Measurements from ENCODE around the gene SYTL1. TPM values are rescaled to one million over a fixed set of nuclear protein-coding genes. Genes with fewer than 3 reads are reported as not detected.

Gene SYTL1
- total RNA-seq, 2 experiments from 2014 or later = 39.6 to 45.5 TPM

DNA sequence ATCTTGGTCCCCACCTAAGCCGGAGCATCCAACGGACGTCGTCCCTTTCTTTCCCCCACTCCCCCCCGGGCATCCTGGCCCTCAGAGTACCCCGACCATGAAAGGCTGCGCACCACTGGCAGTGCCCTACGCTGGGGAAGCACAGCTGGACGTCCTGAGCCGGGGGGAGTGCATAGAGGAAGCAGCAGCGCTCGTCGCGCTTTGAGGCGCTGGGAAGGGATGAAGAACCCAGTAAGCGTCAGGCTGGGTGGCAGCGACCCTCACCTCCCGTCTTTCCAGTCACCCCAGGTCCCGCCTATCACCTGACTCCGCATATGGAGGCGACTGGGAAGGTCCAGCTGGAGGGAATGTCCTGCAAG, 19.2 kb downstream of the SYTL1 start:
- H3K36me3 Mint-ChIP-seq = no peaks in the 10 kb centered on the region
- no peak for DNase-seq
- H3K27ac Mint-ChIP-seq = no peak overlapping the region
- H3K27me3 Mint-ChIP-seq = peaks cover 4% of the 10 kb centered on the region
- H3K9me3 Mint-ChIP-seq = no peaks in the 10 kb centered on the region
- H3K4me3 Mint-ChIP-seq = no peak overlapping the region
- H3K4me1 Mint-ChIP-seq = peaks cover 43% of the 10 kb centered on the region

DNA sequence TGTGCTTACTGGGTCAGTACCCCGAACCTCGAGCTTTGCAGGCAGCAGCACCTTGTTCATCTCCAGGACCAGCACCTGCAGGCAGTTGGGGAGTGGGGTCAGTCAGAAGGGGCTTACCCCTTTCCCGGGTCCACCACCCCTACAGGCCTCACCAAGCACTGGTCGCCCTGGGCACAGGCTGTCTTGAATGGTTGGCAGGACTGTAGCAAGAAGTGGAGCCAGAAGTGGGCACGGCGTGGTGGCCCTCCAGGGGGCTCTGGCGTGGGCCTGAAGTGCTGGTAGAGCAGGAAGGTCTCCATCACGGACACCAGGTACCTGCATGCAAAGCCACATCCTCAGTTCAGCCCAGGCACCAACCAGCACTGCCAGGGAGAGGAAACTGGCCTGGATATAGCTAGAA, 19.7 kb downstream of the SYTL1 start:
- peaks cover 4% of the 10 kb centered on the region for H3K27me3 Mint-ChIP-seq
- no peak overlapping the region for H3K4me3 Mint-ChIP-seq
- no peak for DNase-seq
- no peaks in the 10 kb centered on the region for H3K9me3 Mint-ChIP-seq
- H3K27ac Mint-ChIP-seq = no peak overlapping the region
- H3K36me3 Mint-ChIP-seq = no peaks in the 10 kb centered on the region
- peaks cover 37% of the 10 kb centered on the region for H3K4me1 Mint-ChIP-seq

DNA sequence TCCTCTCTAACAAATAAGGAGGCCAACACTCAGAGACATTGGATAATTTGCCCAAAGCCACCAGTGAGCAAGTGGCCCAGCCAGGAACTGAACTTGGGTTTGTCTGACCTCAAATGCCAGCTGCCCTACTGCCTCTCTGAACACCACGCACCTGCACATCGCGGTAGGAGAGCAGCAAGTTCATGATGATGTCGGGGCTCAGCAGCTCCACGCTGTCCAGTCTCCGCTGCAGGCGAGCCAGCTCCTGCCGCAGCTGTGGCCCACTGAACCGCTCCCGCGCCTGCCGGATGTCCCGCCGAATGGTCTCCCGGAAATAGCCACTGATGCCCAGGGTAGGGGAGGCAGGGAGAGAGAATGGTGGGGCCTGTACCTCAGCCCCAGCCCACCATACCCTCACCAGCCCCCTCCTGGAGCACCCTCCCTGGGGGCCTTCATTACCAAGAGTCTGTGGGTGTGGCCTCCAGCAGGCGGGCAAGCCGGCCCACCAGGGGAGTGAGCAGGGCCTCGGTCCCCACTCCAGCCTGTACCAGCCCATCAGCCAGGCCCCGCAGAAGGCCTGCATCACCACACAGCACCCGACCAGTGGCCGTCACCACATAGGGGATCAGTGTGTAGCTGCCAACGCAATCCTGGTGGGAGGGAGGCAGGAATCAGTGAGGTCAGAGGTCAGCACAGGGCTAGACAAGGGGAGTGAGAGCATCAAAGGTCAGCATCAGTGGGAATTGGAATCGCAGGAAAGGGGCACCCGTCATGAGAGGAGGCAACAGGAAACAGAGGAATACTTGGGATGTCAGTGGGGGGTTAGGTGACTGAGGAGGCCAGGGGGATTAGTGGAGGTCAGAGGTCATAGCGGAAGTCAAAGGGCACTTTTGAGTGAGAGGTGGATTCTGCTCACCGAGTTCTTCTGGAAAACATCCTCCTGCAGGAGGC, 22.2 kb downstream of the SYTL1 start:
- Mint-ChIP-seq H3K4me1 (peaks cover 28% of the 10 kb centered on the region), H3K27ac (no peak overlapping the region), H3K4me3 (no peak overlapping the region)

DNA sequence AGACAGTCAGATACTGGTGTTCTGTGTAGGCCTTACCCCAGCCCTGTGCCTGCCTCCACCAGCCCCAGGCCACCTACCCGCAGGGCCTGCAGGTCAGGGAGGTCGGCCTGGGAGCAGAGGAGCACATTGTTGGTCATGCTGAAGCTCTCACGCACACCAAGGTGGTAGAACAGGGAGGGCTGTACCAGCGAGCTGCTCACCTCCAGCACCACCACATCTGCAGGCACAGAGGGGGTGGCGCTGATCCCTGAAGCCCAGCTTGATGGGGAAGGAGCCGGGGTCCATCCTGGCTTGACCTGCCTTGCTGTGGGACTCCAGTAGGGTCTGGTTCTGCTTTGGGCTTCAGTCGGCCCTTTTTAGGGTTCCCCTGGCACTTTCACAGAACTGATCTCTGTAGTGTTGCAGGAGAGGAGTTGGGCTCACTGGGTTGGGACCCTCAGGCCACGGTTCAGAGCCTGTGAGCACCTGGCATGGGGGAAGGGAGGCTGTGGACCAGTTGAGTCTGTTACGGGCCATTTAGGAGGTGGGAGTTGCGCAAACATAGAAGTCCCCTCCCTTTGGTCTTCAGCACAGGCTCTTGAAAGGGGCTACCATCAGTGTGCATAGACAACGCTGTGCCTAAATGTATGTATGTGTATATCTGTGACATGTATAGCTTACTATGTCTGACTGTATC, 23.0 kb downstream of the SYTL1 start:
- Mint-ChIP-seq H3K27me3 (no peaks in the 10 kb centered on the region), H3K4me3 (peak overlapping the region; percentile 84), H3K9me3 (no peaks in the 10 kb centered on the region), H3K36me3 (no peaks in the 10 kb centered on the region), H3K4me1 (peaks cover 30% of the 10 kb centered on the region), H3K27ac (no peak overlapping the region)
- DNase-seq = no peak

More for the DNA sequence above, 22.2 kb downstream of the SYTL1 start:
- no peaks in the 10 kb centered on the region for H3K36me3 Mint-ChIP-seq
- no peak for DNase-seq
- no peaks in the 10 kb centered on the region for H3K9me3 Mint-ChIP-seq
- H3K27me3 Mint-ChIP-seq = peaks cover 2% of the 10 kb centered on the region

DNA sequence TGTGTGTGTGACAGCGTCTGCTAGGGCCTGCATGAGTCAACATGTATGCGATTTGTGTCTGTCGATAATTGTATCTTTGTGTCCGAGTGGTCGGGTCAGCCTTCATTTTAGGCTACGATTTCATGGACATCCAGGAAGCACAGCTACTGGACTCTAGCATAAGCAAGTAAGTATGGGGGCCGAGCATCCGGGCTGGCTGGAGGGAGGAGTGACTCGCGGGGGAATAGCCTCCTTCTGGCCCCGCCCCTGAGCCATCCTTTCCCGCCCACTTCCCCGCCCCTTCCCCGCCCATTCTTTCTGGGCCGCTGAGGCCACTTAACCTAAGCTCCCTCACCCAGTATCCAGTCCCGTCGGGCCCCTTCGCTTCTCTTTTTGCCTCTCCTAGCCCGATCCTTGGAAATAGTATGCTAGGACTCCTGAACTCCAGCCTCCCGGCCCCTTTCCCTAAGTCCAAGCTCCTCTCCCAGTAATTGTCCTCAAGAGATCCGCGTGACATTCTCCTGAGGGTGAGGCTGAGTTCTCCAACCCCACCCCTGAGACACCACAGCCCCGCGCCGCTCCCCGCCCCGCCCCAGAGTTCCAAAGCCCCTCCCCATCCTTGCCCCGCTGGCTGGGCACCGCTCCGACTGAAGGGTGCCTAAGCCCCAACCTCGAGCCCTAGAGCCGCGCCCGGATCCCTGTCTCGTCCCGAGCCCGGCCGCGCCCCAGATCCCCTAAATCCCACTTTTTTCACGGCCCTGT, 23.7 kb downstream of the SYTL1 start:
- DNase-seq = peak; percentile 70
- Mint-ChIP-seq H3K4me3 (peak overlapping the region; percentile 84), H3K36me3 (no peaks in the 10 kb centered on the region), H3K27ac (peak overlapping the region; percentile 69), H3K27me3 (no peaks in the 10 kb centered on the region), H3K9me3 (no peaks in the 10 kb centered on the region), H3K4me1 (peaks cover 27% of the 10 kb centered on the region)

DNA sequence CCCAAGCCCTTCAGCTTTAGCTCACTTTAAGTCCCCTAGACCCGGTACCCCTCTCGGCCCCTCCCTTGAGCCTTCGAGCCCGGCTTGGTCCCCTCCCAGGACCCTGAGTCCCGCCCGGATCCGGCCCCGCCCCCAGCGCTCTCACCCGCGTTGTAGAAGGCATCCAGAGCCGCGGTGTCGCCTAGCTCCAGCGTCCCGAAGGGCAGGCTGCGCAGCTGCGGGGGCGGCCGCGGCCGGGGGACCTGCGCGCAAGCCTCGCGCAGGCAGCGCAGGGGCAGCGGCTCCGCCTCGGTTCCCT, 24.2 kb downstream of the SYTL1 start:
- peaks cover 27% of the 10 kb centered on the region for H3K4me1 Mint-ChIP-seq
- H3K27me3 Mint-ChIP-seq = no peaks in the 10 kb centered on the region
- peak; percentile 87 for DNase-seq
- H3K4me3 Mint-ChIP-seq = peak overlapping the region; percentile 84
- no peaks in the 10 kb centered on the region for H3K9me3 Mint-ChIP-seq
- no peaks in the 10 kb centered on the region for H3K36me3 Mint-ChIP-seq
- peak overlapping the region; percentile 69 for H3K27ac Mint-ChIP-seq

DNA sequence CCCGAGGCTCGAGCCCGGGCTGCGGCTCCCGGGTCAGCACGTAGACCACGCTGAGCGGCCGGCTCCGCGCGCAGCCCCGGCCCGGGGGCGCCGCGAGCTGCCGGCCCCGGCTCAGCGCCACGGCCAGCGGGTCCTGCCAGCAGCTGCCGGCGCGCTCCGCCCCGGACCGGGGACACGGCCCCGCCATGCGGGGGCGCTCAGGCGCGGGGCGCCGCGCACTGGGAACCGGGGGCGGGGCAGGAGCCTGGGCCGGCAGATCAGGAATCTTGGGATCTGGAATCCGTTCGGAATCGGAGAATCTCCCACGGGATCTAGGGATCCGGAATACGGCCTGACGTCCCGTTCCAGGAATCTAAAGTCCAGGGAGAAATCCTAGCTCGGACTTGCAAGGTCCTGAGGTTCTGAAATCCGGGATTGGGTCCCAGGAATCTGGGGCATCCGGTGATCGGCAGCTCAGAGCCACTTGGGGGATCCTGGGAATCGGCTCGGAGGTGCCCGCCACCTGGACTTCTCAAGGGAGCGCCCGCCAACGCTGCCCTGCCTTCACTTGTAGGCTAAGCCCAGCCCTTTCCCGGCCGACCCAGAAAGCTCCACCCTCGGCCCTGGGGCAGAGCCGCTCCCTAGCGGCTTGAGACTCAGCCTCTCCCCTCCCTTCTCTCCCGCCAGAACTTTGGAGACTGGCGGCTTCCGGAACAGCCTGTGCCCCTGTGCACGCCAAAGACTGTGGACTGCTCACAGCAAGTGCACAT, 24.8 kb downstream of the SYTL1 start, which contains the start of gene MAP3K6:
MAP3K6 (minus strand) TSS at position 551 of the 749 bp plus-strand sequence; CDS start at position 187, 364 bp downstream.
- Mint-ChIP-seq H3K4me3 (peak within 1 kb of the TSS; percentile 84), H3K4me1 (peaks cover 27% of the 10 kb centered on the region), H3K27ac (peak within 1 kb of the TSS; percentile 69), H3K9me3 (no peaks in the 10 kb centered on the region), H3K27me3 (no peaks in the 10 kb centered on the region), H3K36me3 (no peaks in the 10 kb centered on the region)
- peak; percentile 49 for DNase-seq

DNA sequence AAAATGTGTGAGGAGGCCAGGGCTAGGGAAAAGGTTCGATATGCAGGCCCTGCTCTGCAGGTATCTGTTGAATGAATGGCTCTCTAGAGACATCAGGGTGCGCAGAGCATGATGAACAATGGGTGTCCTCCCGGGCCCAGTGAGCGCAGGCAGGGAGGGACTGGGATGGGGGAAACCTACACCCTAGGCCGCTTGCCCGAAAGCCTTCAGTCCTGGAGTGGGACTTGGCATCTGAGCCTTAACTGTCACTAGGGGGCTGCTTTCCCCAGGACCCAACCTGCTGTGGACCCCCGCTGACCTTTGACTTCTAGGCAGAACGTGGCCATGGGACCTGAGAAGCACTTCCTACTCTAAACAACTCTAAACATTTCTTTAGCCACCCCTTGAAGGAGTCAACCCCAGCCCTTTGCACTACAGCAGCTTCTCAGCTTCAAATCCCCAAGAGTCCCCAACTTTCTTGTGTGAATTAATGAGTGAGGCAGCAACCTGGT, 25.4 kb downstream of the SYTL1 start:
- Mint-ChIP-seq H3K27ac (no peak overlapping the region), H3K4me1 (peaks cover 27% of the 10 kb centered on the region), H3K9me3 (no peaks in the 10 kb centered on the region), H3K36me3 (no peaks in the 10 kb centered on the region), H3K27me3 (no peaks in the 10 kb centered on the region), H3K4me3 (peak overlapping the region; percentile 71)
- no peak for DNase-seq

DNA sequence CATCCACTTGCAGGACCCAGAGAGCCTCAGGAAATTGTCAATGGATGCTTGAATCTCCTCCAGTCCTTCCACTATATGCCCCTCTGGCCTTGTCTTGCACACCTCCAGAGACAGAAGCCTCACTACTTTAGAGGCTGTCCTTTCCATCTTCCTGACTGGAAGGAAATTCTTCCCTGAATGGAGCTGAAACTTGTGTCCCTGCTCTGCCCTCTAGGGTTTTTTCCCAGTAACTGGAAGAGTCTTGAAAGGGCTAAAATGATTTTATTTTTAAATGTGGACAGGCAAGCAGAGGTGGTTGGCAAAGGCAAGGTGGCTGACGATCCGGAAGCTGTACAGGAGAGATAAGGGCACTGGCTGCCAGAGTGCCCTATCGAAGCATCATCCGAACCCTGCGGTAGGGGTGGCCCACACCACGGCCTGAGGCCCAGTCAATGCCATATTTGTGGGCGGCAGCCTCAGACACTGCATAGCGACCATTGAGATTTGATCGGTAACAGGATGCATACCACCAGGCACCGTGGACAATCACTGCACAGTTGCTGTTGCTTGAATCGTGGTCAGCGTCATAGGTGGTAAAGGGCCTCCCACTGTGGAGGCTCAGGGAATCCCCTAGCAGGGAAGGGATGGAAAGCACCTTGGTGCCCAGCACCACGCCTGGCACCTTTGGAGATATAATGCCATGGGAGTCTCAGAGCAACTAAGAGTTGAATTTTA, 27.2 kb downstream of the SYTL1 start:
- Mint-ChIP-seq H3K36me3 (no peaks in the 10 kb centered on the region), H3K27me3 (no peaks in the 10 kb centered on the region), H3K4me3 (no peak overlapping the region), H3K27ac (no peak overlapping the region), H3K9me3 (no peaks in the 10 kb centered on the region), H3K4me1 (peaks cover 27% of the 10 kb centered on the region)
- DNase-seq = no peak

DNA sequence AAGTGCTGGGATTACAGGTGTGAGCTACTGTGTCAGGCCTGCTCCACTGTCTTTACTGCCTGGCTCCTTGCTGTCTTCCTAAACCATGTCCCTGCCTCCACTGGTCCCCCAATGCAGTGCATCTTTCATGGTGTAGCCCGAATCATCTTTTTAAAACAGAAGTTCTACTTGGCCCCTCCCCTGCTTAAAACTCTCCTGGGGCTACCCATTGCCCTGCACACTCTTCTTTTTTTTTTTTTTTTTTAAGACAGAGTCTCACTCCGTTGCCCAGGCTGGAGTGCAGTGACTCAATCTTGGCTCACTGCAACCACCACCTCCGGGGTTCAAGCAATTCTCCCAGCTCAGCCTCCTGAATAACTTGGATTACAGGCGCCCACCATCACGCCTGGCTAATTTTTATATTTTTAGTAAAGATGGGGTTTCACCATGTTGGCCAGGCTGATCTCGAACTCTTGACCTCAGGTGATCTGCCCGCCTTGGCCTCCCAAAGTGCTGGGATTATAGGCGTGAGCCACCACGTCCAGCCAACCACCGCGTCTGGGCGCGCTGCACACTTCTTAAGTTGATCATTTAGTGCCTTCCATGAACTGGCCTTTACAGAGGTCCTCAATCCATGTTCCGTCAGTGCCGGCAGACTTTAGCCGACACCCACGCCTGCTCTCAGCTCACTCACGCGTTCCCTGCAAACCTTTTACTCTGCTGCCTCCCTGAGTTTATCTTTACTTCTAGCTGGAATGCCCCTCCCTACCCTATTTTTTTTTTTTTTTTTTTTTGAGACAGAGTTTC, 30.4 kb downstream of the SYTL1 start:
- DNase-seq = no peak
- Mint-ChIP-seq H3K9me3 (no peaks in the 10 kb centered on the region), H3K4me1 (peaks cover 12% of the 10 kb centered on the region), H3K36me3 (no peaks in the 10 kb centered on the region), H3K4me3 (no peak overlapping the region), H3K27ac (no peak overlapping the region), H3K27me3 (no peaks in the 10 kb centered on the region)

DNA sequence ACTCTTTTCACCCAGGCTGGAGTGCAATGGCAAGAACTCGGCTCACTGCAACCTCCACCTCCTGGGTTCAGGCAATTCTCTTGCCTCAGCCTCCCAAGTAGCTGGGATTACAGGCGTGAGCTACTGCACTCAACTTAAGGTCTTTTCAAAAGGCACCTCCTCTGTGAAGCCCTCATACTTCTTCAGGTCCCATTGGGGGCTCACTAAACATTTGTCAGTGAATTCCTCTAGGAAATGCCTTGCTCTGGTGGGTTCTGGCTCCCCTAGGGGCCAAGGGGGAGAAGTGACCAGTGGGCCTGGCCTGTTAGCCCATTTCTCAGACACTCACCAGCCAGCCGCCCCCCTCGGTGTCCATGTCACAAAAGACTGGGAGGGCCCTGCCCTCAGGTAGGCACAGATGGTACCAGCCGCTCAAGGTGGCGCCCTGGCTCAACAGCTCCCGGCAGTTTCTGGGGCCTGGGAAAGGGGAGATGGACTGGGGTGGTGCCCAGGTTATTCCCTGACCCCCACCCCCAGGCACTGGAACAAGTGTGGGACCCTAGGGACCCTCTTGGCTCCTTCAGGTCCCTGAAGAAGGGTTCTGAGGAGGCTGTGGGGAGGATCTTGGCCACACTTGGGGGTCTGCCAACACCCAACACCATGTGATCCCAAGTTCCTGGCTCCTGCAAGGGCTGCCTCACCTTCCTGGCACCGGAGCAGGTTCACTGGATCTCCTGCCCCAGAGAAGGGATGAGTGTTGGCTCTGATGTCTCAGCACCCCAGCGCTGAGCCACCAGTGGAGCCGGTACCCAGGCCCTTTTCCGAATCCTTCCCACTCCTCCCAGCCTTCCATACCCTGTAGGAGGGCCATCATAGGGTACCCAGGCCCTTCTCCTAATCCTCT, 31.2 kb downstream of the SYTL1 start:
- Mint-ChIP-seq H3K27me3 (no peaks in the 10 kb centered on the region), H3K4me1 (peaks cover 12% of the 10 kb centered on the region), H3K36me3 (no peaks in the 10 kb centered on the region), H3K9me3 (no peaks in the 10 kb centered on the region), H3K4me3 (no peak overlapping the region), H3K27ac (no peak overlapping the region)
- DNase-seq = no peak

DNA sequence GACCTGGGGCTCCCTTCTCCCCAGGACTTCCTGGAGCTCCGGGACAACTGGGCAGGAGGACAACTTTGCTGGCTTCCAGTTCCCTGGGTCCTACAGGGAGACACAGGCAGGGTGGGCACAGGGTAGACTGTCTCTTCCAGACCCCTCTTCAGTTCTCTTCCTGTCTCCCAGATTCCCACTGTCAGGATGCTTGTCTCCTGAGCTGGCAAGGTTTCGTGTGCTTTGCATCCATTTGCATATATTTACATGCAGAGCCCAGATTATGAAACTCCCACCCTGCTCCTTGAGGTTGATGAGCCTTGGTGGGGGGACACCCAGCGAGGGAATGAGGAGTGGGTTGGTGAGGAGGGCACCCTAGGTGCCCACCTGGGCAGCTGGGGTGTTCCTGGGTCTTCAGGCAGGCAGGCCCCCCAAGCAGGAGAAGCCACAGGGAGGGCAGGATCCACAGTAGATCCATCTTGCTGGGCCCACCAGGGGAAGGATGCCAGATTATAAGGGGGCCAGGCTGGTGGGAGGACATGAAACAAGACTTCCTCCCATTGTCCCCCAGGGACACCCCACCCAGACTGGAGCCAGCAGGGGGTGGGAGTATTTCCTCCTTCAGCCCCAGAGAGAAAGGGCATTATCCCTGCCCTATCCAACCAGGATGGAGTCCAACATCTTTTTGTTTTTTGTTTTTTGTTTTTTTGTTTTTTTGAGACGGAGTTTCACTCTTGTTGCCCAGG, 32.7 kb downstream of the SYTL1 start, which contains the start of gene FCN3:
FCN3 (minus strand) TSS at position 463 of the 725 bp plus-strand sequence; CDS start at position 457, 6 bp downstream.
- Mint-ChIP-seq H3K4me1 (peaks cover 4% of the 10 kb centered on the region), H3K4me3 (no peak within 1 kb of the TSS), H3K27me3 (no peaks in the 10 kb centered on the region), H3K36me3 (no peaks in the 10 kb centered on the region), H3K27ac (no peak within 1 kb of the TSS), H3K9me3 (no peaks in the 10 kb centered on the region)
- no peak for DNase-seq

Measured in activated naive CD8-positive, alpha-beta T cell treated with anti-CD3 and anti-CD28 coated beads for 36 hours (primary cell).